Psoas muscle (tissue), 8 donors: Measurements from ENCODE around the gene SLAMF6. TPM values are rescaled to one million over a fixed set of nuclear protein-coding genes. Genes with fewer than 3 reads are reported as not detected.
"Not testable (repeated sequence)": the region's sequence is repeated elsewhere in the genome, so short reads cannot be mapped to it uniquely, and the experiment has no call there.

Experiments
- ATAC-seq, 4 donors: fragments of 200-7000 bp; cut with Tn5 transposase; one replicate each; pipeline ENCODE4 v1.9.1; 2020; ENCODE audit warnings: moderate library complexity in 3 of 4, mild to moderate bottlenecking in 2 of 4
- DNase-seq, 2 donors: peaks; one replicate each; pipeline ENCODE4 v3.0.0-alpha.2; 2020
- H3K27ac ChIP-seq: fragments of 200-600 bp; one replicate; pipeline ENCODE4 v1.8.0; 2022
- H3K27me3 ChIP-seq, 3 donors: fragments of 200-600 bp in 1 of 3; one replicate each; pipeline versions ENCODE4 v1.6.1 to v1.8.0; 2013 to 2022; ENCODE audit warnings: low read length in 2 of 3, mild to moderate bottlenecking in 2 of 3, moderate library complexity in 1 of 3; ENCODE audit not compliant: insufficient read depth in 3 of 3
- H3K36me3 ChIP-seq, 2 donors: fragments of 200-600 bp in 1 of 2; one replicate each; pipeline versions ENCODE4 v1.6.1 to v1.8.0; 2013 to 2022; ENCODE audit warnings: low read depth in 1 of 2, mild to moderate bottlenecking in 1 of 2, moderate library complexity in 1 of 2; ENCODE audit not compliant: insufficient read depth in 1 of 2
- H3K4me1 ChIP-seq: fragments of 200-600 bp; one replicate; pipeline ENCODE4 v1.8.0; 2022
- H3K4me3 ChIP-seq: fragments of 200-600 bp; one replicate; pipeline ENCODE4 v1.8.0; 2022; ENCODE audit warnings: mild to moderate bottlenecking
- H3K9me3 ChIP-seq: fragments of 200-600 bp; one replicate; pipeline ENCODE4 v1.8.0; 2022
- WGBS, 3 donors: extraction: QIAGEN DNeasy Blood & Tissue Kit; methylation state at CpG; one replicate each; pipeline versions ENCODE4 v1.1.6 to v1.1.7; 2013; 5-methylcytosine and 5-hydroxymethylcytosine counted together
- intact Hi-C, 2 donors: fragments of 100-400 bp; cut with DNase I; formaldehyde crosslinking; loops; one replicate each; pipeline versions ENCODE4 v1.11.0 to v1.14.2; 2022
- polyA plus RNA-seq, 3 donors: library from polyadenylated mRNA; stranded (reverse); fragments of 200-250 nt; gene quantifications; one replicate each; pipeline ENCODE4 v1.2.3, GENCODE V29; 2013
- total RNA-seq, 4 donors: library from RNA; stranded (reverse); fragmentation: NEBNext Ultra II Directional in 2 of 4; extraction: Animal tissue kit (Norgen Biotek cat#: 25700) in 2 of 4; gene quantifications; one replicate each; pipeline versions ENCODE4 v1.2.1 to v1.2.4, GENCODE V29; 2021 to 2023
- TF ChIP-seq, protein P1 (sequence below): fragments of 200-600 bp; IDR thresholded peaks from one replicate; pipeline ENCODE4 v1.8.0; 2022; ENCODE audit warnings: antibody characterized with exemption
- donor health status: healthy with polysubstance abuse.
- donor health status: DM: no; HTN: no; CAD: no; lungs with moderate emphysema.
- donor health status: Bipolar disorder and iron deficiency.
- donor health status: healthy.
- donor health status: DM: yes; HTN: yes; CAD: no.
- donor health status: DM: no; HTN: no; CAD: no.
- donor health status: DM: no; HTN: no; CAD: no.
- donor health status: DM: yes; HTN: yes; CAD: no.

The SLAMF6 gene
- total and polyA plus RNA-seq, 7 donors = 0.08 to 0.34 (median 0.19) TPM; not detected in 1

GRCh38 chr1:160519642-160520435 lies 3.2 kb downstream of the SLAMF6 start:
- DNase-seq (no peak), ATAC-seq (no peak)
- 48 to 52% (median 51%) methylated on average over 5 of the region's 5 CpGs for WGBS, 3 donors
- H3K27me3 ChIP-seq = no peaks in the 10 kb centered on the region
- intact Hi-C loops = no loop called here
- no peaks in the 10 kb centered on the region for H3K36me3 ChIP-seq
- peaks cover 2% of the 10 kb centered on the region for H3K9me3 ChIP-seq
- H3K27ac ChIP-seq = no peak overlapping the region
- H3K4me1 ChIP-seq = no peaks in the 10 kb centered on the region
- no peak overlapping the region for H3K4me3 ChIP-seq
- TF ChIP-seq, protein P1, sequence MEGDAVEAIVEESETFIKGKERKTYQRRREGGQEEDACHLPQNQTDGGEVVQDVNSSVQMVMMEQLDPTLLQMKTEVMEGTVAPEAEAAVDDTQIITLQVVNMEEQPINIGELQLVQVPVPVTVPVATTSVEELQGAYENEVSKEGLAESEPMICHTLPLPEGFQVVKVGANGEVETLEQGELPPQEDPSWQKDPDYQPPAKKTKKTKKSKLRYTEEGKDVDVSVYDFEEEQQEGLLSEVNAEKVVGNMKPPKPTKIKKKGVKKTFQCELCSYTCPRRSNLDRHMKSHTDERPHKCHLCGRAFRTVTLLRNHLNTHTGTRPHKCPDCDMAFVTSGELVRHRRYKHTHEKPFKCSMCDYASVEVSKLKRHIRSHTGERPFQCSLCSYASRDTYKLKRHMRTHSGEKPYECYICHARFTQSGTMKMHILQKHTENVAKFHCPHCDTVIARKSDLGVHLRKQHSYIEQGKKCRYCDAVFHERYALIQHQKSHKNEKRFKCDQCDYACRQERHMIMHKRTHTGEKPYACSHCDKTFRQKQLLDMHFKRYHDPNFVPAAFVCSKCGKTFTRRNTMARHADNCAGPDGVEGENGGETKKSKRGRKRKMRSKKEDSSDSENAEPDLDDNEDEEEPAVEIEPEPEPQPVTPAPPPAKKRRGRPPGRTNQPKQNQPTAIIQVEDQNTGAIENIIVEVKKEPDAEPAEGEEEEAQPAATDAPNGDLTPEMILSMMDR = no peak

DNA sequence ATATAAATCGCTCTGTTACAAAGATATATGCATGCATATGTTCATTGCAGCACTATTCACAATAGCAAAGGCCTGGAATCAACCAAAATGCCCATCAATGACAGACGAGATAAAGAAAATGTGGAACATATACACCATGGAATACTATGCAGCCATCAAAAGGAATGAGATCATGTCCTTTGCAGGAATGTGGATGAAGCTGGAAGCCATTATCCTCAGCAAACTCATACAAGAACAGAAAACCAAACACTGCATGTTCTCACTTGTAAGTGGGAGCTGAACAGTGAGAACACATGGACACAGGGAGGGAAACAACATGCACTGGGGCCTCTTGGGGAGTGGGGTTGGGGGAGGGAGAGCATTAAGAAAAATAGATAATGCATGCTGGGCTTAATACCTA lies 5.5 kb downstream of the SLAMF6 start:
- H3K4me3 ChIP-seq, intact Hi-C loops, DNase-seq, H3K27ac ChIP-seq, H3K9me3 ChIP-seq, H3K27me3 ChIP-seq, H3K36me3 ChIP-seq, ATAC-seq, H3K4me1 ChIP-seq: not testable (repeated sequence)
- 43 to 63% (median 46%) methylated on average over 2 of the region's 2 CpGs for WGBS, 3 donors

DNA sequence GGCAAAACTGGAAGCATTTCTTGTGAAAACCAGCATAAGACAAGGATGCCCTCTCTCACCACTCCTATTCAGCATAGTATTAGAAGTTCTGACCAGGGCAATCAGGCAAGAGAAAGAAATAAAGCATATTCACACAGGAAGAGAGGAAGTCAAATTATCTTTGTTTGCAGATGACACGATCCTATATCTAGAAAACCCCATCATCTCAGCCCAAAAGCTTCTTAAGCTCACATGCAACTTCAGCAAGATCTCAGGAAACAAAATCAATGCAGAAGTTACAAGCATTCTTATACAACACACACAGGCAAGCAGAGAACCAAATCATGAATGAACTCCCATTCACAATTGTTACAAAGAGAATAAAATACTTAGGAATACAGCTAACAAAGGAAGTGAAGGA lies 7.1 kb downstream of the SLAMF6 start:
- H3K4me3 ChIP-seq, H3K36me3 ChIP-seq, ATAC-seq, H3K9me3 ChIP-seq, H3K27me3 ChIP-seq, DNase-seq, intact Hi-C loops, H3K4me1 ChIP-seq, H3K27ac ChIP-seq: not testable (repeated sequence)
- 57 to 61% (median 58%) methylated on average over 1 of the region's 1 CpG for WGBS, 3 donors

- Histone ChIP-seq H3K4me3 (no peak overlapping the region), H3K36me3 (no peaks in the 10 kb centered on the region), H3K27me3 (peaks cover 0 to 4% (median 0%) of the 10 kb centered on the region in 3 donors), H3K4me1 (no peaks in the 10 kb centered on the region), H3K27ac (no peak overlapping the region), H3K9me3 (peaks cover 10% of the 10 kb centered on the region)
- ATAC-seq = no peak
- no peak for DNase-seq
- intact Hi-C loops = no loop called here
- WGBS, 3 donors = 84 to 85% (median 84%) methylated on average over 2 of the region's 2 CpGs
- TF ChIP-seq, protein P1 = no peak
These were observed 18.4 kb downstream of the SLAMF6 start for GRCh38 chr1:160504651-160505050.

- H3K9me3 ChIP-seq = peaks cover 7% of the 10 kb centered on the region
- 92 to 93% (median 93%) methylated on average over 6 of the region's 6 CpGs for WGBS, 3 donors
- intact Hi-C loops = no loop called here
- no peaks in the 10 kb centered on the region for H3K36me3 ChIP-seq
- H3K4me3 ChIP-seq = no peak overlapping the region
- ATAC-seq = no peak
- no peaks in the 10 kb centered on the region for H3K4me1 ChIP-seq
- DNase-seq = no peak
- TF ChIP-seq, protein P1 = no peak
- peaks cover 0 to 4% (median 0%) of the 10 kb centered on the region in 3 donors for H3K27me3 ChIP-seq
- H3K27ac ChIP-seq = no peak overlapping the region
These were observed 20.0 kb downstream of the SLAMF6 start for GRCh38 chr1:160503087-160503486.
